ENCODE measurements around the gene PIK3CG. TPM values are rescaled to one million over a fixed set of nuclear protein-coding genes. Genes with fewer than 3 reads are reported as not detected.

PIK3CG gene
- total RNA-seq, 4 donors from 2014 or later = 4.5 to 15.6 (median 7.3) TPM

- DNase-seq (ENCODE audit: low spot score) (no peak), ATAC-seq (ENCODE audit: low FRiP score) (no peak)
- TF ChIP-seq CTCF (IDR thresholded peaks at IDR 0.05) = no peak
Observed at GRCh38 chr7:106867641-106868351, 2.7 kb downstream of the PIK3CG start.

GRCh38 chr7:106868364-106868763, 3.3 kb downstream of the PIK3CG start:
- no peak for ATAC-seq (ENCODE audit: low FRiP score)
- DNase-seq (ENCODE audit: low spot score) = no peak
- no peak for TF ChIP-seq CTCF (IDR thresholded peaks at IDR 0.05)

- ATAC-seq (ENCODE audit: low FRiP score) = no peak
- no peak for TF ChIP-seq CTCF (IDR thresholded peaks at IDR 0.05)
- DNase-seq (ENCODE audit: low spot score) = no peak
Observed at GRCh38 chr7:106869954-106870353, 4.9 kb downstream of the PIK3CG start.

GRCh38 chr7:106870528-106870927, 5.4 kb downstream of the PIK3CG start:
- no peak for TF ChIP-seq CTCF (IDR thresholded peaks at IDR 0.05)
- DNase-seq (ENCODE audit: low spot score) = no peak
- ATAC-seq (ENCODE audit: low FRiP score) = no peak

- no peak for TF ChIP-seq CTCF (IDR thresholded peaks at IDR 0.05)
- ATAC-seq (ENCODE audit: low FRiP score) (no peak), DNase-seq (ENCODE audit: low spot score) (no peak)
Observed at GRCh38 chr7:106870983-106871410, 5.9 kb downstream of the PIK3CG start.

- ATAC-seq (ENCODE audit: low FRiP score) = no peak
- no peak for DNase-seq (ENCODE audit: low spot score)
- TF ChIP-seq CTCF (IDR thresholded peaks at IDR 0.05) = no peak
Observed at GRCh38 chr7:106871793-106872571, 6.9 kb downstream of the PIK3CG start.
